ENCODE results near the gene SMURF2.
A peak's percentile ranks its signal among the peaks of the same experiment; 100 is the strongest.
"Not testable (repeated sequence)": the region's sequence is repeated elsewhere in the genome, so short reads cannot be mapped to it uniquely, and the experiment has no call there.

The SMURF2 gene

GRCh38 chr17:64596439-64596838 lies 65.7 kb downstream of the SMURF2 start:
- no peak for DNase-seq

- DNase-seq = no peak
Measured at GRCh38 chr17:64591944-64592343, 70.2 kb downstream of the SMURF2 start.

- DNase-seq = no peak
Measured at GRCh38 chr17:64585146-64585545, 77.0 kb downstream of the SMURF2 start.

GRCh38 chr17:64583038-64583437 lies 79.1 kb downstream of the SMURF2 start:
- DNase-seq = no peak

GRCh38 chr17:64580384-64581315 lies 81.5 kb downstream of the SMURF2 start:
- no peak for DNase-seq

GRCh38 chr17:64579917-64580316 lies 82.2 kb downstream of the SMURF2 start:
- no peak for DNase-seq

GRCh38 chr17:64577025-64577424 lies 85.1 kb downstream of the SMURF2 start:
- DNase-seq = not testable (repeated sequence)

- no peak for DNase-seq
Measured at GRCh38 chr17:64575431-64575830, 86.7 kb downstream of the SMURF2 start.

GRCh38 chr17:64574646-64575045 lies 87.5 kb downstream of the SMURF2 start:
- no peak for DNase-seq

- no peak for DNase-seq
Measured at GRCh38 chr17:64573214-64573613, 88.9 kb downstream of the SMURF2 start.

- DNase-seq = no peak
Measured at GRCh38 chr17:64572682-64573154, 89.4 kb downstream of the SMURF2 start.

GRCh38 chr17:64571746-64572145 lies 90.4 kb downstream of the SMURF2 start:
- DNase-seq = no peak

- no peak for DNase-seq
Measured at GRCh38 chr17:64565563-64565962, 96.5 kb downstream of the SMURF2 start.

- DNase-seq = no peak
Measured at GRCh38 chr17:64564098-64564497, 98.0 kb downstream of the SMURF2 start.

- DNase-seq = no peak
Measured at GRCh38 chr17:64555281-64555680, 106.8 kb downstream of the SMURF2 start.

GRCh38 chr17:64554028-64554637 lies 108.0 kb downstream of the SMURF2 start:
- DNase-seq = no peak

GRCh38 chr17:64551461-64551860 lies 110.6 kb downstream of the SMURF2 start:
- DNase-seq = no peak

- no peak for DNase-seq
Measured at GRCh38 chr17:64547319-64547718, 114.8 kb downstream of the SMURF2 start.

- peak; percentile 15 for DNase-seq
Measured at GRCh38 chr17:64546716-64547115, 115.4 kb downstream of the SMURF2 start.

- no peak for DNase-seq
Measured at GRCh38 chr17:64544742-64545141, 117.4 kb downstream of the SMURF2 start.

- no peak for DNase-seq
Measured at GRCh38 chr17:64540118-64540776, 121.9 kb downstream of the SMURF2 start.

GRCh38 chr17:64538508-64539130 lies 123.5 kb downstream of the SMURF2 start:
- no peak for DNase-seq

GRCh38 chr17:64537488-64537887 lies 124.6 kb downstream of the SMURF2 start:
- DNase-seq = no peak
